Measurements from ENCODE around the gene GALNT6. TPM values are rescaled to one million over a fixed set of nuclear protein-coding genes. Genes with fewer than 3 reads are reported as not detected.

GALNT6 gene
- total RNA-seq, 1 experiment from 2014 or later, result 9.8 TPM

DNA sequence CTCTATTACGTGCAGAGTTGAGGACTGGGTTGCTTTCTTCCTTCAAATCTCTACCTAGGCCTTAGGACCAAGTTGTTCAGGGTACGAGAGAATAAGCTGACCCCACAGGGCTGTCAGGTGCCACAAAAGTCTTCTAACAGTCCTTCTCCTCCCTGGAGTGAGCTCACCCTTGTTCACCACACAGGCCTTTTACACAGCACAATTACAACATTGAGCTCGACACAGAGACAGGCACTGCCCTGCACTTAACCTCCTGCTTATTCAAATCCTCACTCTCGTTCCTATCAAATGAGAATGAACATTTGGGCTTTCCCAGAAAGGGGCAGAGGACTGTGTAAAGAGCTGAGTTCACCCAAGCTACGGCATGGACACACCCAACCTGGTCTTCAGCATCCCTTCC is 2.4 kb downstream of the GALNT6 start:
- Histone ChIP-seq H3K14ac (ENCODE audit: insufficient read depth, low read length) (no peak overlapping the region), H3K79me2 (ENCODE audit: insufficient read depth, low read length) (no peaks in the 10 kb centered on the region), H4K8ac (replicated peaks; ENCODE audit: insufficient read length, low read depth, low read length) (no peak overlapping the region), H4K91ac (ENCODE audit: insufficient read length, low read depth, low read length) (no peak overlapping the region), H2BK120ac (ENCODE audit: low read depth, low read length, poor library complexity, severe bottlenecking) (no peak overlapping the region), H2BK12ac (ENCODE audit: insufficient read length, low read depth, low read length) (no peak overlapping the region), H3K4me2 (ENCODE audit: insufficient read depth, insufficient read length, low read length) (no peak overlapping the region), H3K56ac (ENCODE audit: insufficient read length, low read depth, low read length) (no peak overlapping the region), H3K23me2 (ENCODE audit: insufficient read length, low read depth, low read length, poor library complexity, severe bottlenecking) (peaks cover 10% of the 10 kb centered on the region), H3K27me3 (ENCODE audit: insufficient read depth, low read length) (no peaks in the 10 kb centered on the region), H2BK5ac (ENCODE audit: insufficient read length, low read length) (no peak overlapping the region), H4K5ac (ENCODE audit: insufficient read length, low read depth, low read length) (no peak overlapping the region), H2AFZ (ENCODE audit: low read length) (no peak overlapping the region), H3K18ac (ENCODE audit: insufficient read length, low read depth, low read length) (no peak overlapping the region), H2BK20ac (ENCODE audit: low read depth, low read length, poor library complexity, severe bottlenecking) (no peak overlapping the region), H3K4ac (ENCODE audit: low read depth, low read length) (no peak overlapping the region), H3K4me1 (ENCODE audit: insufficient read depth, low read length) (peaks cover 11% of the 10 kb centered on the region; the same call in 1 of the 2 replicates), H3T11ph (ENCODE audit: low read length) (no peak overlapping the region), H2BK15ac (ENCODE audit: low read depth, low read length) (no peak overlapping the region), H4K20me1 (ENCODE audit: control insufficient read depth, insufficient read depth, insufficient read length) (no peaks in the 10 kb centered on the region), H3K23ac (ENCODE audit: insufficient read length, low read depth, low read length) (no peak overlapping the region), H2AK5ac (ENCODE audit: insufficient read length, low read length) (no peak overlapping the region), H3K9ac (ENCODE audit: extremely low read depth, insufficient read length, low read length) (no peak overlapping the region), H3K79me1 (ENCODE audit: insufficient read depth, low read depth, low read length, poor library complexity, severe bottlenecking) (no peaks in the 10 kb centered on the region), H3K27ac (ENCODE audit: insufficient read length, low read depth, low read length) (no peak overlapping the region), H3K9me3 (ENCODE audit: control insufficient read depth, low read depth, low read length) (no peaks in the 10 kb centered on the region)
- no peak for DNase-seq
- no peak overlapping the region; a peak in 1 of 5 replicates for H3K4me3 Mint-ChIP-seq
- TF ChIP-seq, protein P1, sequence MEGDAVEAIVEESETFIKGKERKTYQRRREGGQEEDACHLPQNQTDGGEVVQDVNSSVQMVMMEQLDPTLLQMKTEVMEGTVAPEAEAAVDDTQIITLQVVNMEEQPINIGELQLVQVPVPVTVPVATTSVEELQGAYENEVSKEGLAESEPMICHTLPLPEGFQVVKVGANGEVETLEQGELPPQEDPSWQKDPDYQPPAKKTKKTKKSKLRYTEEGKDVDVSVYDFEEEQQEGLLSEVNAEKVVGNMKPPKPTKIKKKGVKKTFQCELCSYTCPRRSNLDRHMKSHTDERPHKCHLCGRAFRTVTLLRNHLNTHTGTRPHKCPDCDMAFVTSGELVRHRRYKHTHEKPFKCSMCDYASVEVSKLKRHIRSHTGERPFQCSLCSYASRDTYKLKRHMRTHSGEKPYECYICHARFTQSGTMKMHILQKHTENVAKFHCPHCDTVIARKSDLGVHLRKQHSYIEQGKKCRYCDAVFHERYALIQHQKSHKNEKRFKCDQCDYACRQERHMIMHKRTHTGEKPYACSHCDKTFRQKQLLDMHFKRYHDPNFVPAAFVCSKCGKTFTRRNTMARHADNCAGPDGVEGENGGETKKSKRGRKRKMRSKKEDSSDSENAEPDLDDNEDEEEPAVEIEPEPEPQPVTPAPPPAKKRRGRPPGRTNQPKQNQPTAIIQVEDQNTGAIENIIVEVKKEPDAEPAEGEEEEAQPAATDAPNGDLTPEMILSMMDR (conservative IDR thresholded peaks at IDR 0.05), result no peak
- no peaks in the 10 kb centered on the region; the same call in 1 of the 2 replicates for H3K27me3 Mint-ChIP-seq (ENCODE audit: low read depth)
- H3K27ac Mint-ChIP-seq, result peak overlapping the region in 1 of 3 experiments; percentile 74; a peak in 2 of 7 replicates
- H3K9me3 Mint-ChIP-seq, result no peaks in the 10 kb centered on the region
- peaks cover 48 to 52% of the 10 kb centered on the region in 2 experiments for H3K4me1 Mint-ChIP-seq
- WGBS (ENCODE audit: extremely low coverage, insufficient read length, low lambda C conversion rate), result no CpG with 5 or more reads among the region's 5 CpGs
- peaks cover 0 to 8% (median 8%) of the 10 kb centered on the region in 3 experiments for H3K36me3 Mint-ChIP-seq (ENCODE audit: insufficient read depth in 1 of 3, low read depth in 3 of 3)

All from H9 (cell line).